Measurements from ENCODE around the gene KCNE1. TPM values are rescaled to one million over a fixed set of nuclear protein-coding genes. Genes with fewer than 3 reads are reported as not detected.

The KCNE1 gene
- total RNA-seq, 1 donor from 2014 or later, result 0.53 TPM

DNA sequence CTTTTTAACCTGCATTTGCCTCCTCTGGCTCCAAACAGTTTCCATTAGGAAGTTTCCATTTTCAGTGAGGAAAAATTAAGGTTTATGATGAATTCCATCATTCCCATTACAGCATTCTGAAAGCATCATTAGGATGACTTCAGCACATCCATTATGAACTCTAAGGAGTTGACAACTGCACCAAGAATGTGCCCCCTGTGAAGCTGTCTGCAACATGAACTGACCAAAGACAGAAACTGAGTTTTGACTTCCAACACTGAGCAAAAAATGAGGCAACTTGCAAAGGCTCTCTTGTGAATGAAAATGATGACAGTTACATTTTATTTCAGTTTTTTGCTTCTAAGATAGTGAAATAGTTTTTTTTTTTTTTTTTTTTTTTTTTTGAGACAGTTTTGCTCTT, 18.3 kb upstream of the KCNE1 start:
- DNase-seq (ENCODE audit: low spot score, unreplicated experiment), result no peak
- Mint-ChIP-seq H3K27ac (no peak overlapping the region), H3K4me3 (ENCODE audit: low read depth) (no peak overlapping the region), H3K27me3 (no peaks in the 10 kb centered on the region), H3K9me3 (ENCODE audit: low read depth) (peaks cover 4% of the 10 kb centered on the region), H3K4me1 (ENCODE audit: low read depth) (peaks cover 15% of the 10 kb centered on the region), H3K36me3 (ENCODE audit: insufficient read depth) (no peaks in the 10 kb centered on the region)
- TF ChIP-seq, protein P1, sequence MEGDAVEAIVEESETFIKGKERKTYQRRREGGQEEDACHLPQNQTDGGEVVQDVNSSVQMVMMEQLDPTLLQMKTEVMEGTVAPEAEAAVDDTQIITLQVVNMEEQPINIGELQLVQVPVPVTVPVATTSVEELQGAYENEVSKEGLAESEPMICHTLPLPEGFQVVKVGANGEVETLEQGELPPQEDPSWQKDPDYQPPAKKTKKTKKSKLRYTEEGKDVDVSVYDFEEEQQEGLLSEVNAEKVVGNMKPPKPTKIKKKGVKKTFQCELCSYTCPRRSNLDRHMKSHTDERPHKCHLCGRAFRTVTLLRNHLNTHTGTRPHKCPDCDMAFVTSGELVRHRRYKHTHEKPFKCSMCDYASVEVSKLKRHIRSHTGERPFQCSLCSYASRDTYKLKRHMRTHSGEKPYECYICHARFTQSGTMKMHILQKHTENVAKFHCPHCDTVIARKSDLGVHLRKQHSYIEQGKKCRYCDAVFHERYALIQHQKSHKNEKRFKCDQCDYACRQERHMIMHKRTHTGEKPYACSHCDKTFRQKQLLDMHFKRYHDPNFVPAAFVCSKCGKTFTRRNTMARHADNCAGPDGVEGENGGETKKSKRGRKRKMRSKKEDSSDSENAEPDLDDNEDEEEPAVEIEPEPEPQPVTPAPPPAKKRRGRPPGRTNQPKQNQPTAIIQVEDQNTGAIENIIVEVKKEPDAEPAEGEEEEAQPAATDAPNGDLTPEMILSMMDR (IDR thresholded peaks at IDR 0.05; ENCODE audit: unreplicated experiment), result no peak

DNA sequence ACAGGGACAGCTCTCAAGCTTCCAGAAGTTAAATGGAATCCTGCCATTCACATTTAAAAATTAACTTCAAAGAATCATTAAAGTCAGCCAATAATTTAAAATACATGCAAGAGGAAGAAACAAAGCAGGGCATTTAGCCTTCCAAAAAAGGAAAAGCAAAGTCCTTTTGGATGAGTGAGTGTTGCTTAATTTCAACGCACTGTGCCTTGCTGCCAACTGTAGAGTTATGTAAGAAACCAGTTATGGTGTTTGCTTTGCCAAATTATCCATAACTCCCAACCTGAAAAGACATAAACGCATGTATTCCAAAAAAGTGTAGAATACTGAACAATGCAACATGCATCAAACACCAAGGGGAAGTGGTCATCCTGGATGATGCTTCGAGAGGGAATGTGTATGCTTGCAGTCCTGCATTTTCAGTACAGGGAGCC, 16.1 kb upstream of the KCNE1 start:
- H3K27ac Mint-ChIP-seq, result peak overlapping the region; percentile 15

DNA sequence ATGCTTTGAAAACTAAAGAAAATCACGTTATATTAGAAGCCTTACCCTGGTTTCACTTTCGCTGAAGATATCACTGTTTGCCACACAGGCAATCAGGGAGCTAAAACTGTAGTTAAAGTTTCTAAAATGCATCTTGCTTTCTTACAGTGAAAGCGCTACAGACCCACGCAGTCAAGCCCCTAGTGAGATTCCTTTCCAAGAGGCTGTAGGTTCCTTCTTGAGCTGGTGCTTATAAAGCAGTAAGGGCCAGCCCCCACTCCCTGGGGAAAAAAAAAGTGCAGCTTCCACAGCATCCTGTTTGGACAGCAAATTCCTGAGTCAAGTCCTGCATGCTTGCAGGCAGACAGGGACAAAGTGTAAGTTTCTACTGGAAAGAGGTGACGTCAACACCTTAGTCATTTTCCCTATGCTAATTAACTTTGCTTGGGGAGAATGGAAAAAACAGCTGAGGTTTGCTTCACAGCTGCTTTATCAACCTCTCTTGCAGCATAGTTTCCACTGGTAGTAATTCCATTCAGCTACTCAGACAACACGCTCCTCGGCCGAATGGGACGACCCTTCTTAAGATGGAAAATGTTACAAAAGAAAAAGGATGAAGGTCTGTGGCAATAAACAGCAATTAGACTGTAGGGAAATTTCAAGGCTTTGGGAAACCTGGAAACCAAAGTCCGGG, 14.7 kb upstream of the KCNE1 start:
- peak overlapping the region; percentile 57 for H3K4me3 Mint-ChIP-seq (ENCODE audit: low read depth)
- peaks cover 4% of the 10 kb centered on the region for H3K9me3 Mint-ChIP-seq (ENCODE audit: low read depth)
- DNase-seq (ENCODE audit: low spot score, unreplicated experiment), result peak; percentile 47
- no peaks in the 10 kb centered on the region for H3K36me3 Mint-ChIP-seq (ENCODE audit: insufficient read depth)
- H3K27ac Mint-ChIP-seq, result peak overlapping the region; percentile 98
- peaks cover 5% of the 10 kb centered on the region for H3K27me3 Mint-ChIP-seq
- TF ChIP-seq, protein P1 (IDR thresholded peaks at IDR 0.05; ENCODE audit: unreplicated experiment), result no peak
- H3K4me1 Mint-ChIP-seq (ENCODE audit: low read depth), result peaks cover 47% of the 10 kb centered on the region

More for the DNA sequence above, 16.1 kb upstream of the KCNE1 start:
- TF ChIP-seq, protein P1 (IDR thresholded peaks at IDR 0.05; ENCODE audit: unreplicated experiment), result no peak
- Mint-ChIP-seq H3K4me1 (ENCODE audit: low read depth) (peaks cover 35% of the 10 kb centered on the region), H3K9me3 (ENCODE audit: low read depth) (peaks cover 4% of the 10 kb centered on the region), H3K36me3 (ENCODE audit: insufficient read depth) (no peaks in the 10 kb centered on the region), H3K27me3 (peaks cover 5% of the 10 kb centered on the region), H3K4me3 (ENCODE audit: low read depth) (no peak overlapping the region)
- no peak for DNase-seq (ENCODE audit: low spot score, unreplicated experiment)

DNA sequence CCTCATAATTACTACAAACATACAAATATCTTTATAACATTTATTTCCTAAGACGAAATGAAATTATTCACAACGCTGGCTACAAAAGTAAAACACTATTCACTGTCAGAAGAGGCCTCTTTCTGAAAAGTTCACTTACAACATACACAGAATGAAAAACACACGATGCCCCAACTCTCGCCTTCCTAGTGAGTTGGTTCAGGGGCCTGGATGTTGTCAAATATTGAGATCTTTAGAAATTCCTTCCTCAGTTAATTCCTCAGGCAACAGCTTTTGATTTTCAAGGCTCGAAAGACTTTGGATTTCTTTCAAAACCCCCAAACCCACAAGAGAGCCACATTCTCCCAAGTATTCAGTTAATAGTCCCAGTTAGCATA, 14.2 kb upstream of the KCNE1 start:
- peak overlapping the region; percentile 98 for H3K27ac Mint-ChIP-seq
- peaks cover 4% of the 10 kb centered on the region for H3K9me3 Mint-ChIP-seq (ENCODE audit: low read depth)
- H3K4me1 Mint-ChIP-seq (ENCODE audit: low read depth), result peaks cover 52% of the 10 kb centered on the region
- H3K4me3 Mint-ChIP-seq (ENCODE audit: low read depth), result peak overlapping the region; percentile 57
- DNase-seq (ENCODE audit: low spot score, unreplicated experiment), result no peak
- H3K36me3 Mint-ChIP-seq (ENCODE audit: insufficient read depth), result no peaks in the 10 kb centered on the region
- TF ChIP-seq, protein P1 (IDR thresholded peaks at IDR 0.05; ENCODE audit: unreplicated experiment), result no peak
- H3K27me3 Mint-ChIP-seq, result peaks cover 5% of the 10 kb centered on the region

DNA sequence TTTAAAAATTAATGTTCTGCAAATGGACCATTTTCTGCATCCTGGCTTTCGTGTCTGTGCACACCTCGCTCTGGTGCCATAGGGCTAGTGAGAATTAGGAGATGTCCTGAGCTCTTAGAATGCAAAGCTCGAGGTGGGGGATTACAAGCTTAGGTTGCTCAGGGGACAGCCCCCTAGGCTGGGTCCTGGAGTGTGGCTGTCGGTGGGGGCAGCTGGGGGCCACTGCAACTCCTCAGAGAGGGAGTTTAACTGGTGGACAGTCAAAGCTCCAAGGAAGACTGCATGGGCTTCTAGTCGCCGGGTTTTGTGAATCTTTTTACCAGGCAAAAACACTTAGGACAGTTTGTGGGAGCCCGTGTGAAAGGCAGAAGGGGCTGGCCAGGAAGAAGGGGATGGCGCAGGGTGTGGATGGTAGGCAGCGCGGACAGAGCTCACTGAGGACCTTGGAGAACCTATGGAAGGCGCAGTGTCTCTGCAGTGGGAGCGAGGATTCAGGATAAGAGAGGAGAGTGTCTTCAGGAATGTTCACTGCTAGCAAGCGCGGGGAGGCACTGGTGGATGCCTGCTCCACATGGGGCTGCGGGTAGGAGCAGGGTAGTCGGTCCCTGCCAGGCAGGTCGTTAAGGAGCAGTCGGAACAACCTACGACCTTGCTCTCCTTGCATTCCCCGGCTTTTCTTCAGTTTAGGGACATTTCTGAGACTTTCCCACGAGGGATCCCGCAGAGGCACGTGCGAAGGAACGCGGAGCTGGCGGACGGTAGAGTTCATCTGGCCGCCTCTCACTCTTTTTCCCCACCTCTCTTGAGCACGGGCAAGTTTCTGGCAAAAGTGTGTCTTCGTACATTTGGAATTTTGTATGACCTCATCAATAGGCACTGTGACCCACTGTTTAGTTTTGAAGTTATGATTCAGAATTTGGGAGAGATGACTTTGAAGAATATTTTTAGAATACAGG, 12.9 kb upstream of the KCNE1 start:
- H3K27me3 Mint-ChIP-seq, result peaks cover 5% of the 10 kb centered on the region
- peak overlapping the region; percentile 94 for H3K27ac Mint-ChIP-seq
- H3K4me3 Mint-ChIP-seq (ENCODE audit: low read depth), result peak overlapping the region; percentile 37
- TF ChIP-seq, protein P1 (IDR thresholded peaks at IDR 0.05; ENCODE audit: unreplicated experiment), result no peak
- H3K9me3 Mint-ChIP-seq (ENCODE audit: low read depth), result peaks cover 4% of the 10 kb centered on the region
- peaks cover 3% of the 10 kb centered on the region for H3K36me3 Mint-ChIP-seq (ENCODE audit: insufficient read depth)
- no peak for DNase-seq (ENCODE audit: low spot score, unreplicated experiment)
- H3K4me1 Mint-ChIP-seq (ENCODE audit: low read depth), result peaks cover 52% of the 10 kb centered on the region
